ENCODE measurements around the gene YAE1. TPM values are rescaled to one million over a fixed set of nuclear protein-coding genes. Genes with fewer than 3 reads are reported as not detected.

The YAE1 gene
- total and polyA plus RNA-seq, 2 of the 8 experiments (the other 6 are each of a cell fraction or from before 2014, with no cell fraction given), result 24.1 to 38.0 TPM

DNA sequence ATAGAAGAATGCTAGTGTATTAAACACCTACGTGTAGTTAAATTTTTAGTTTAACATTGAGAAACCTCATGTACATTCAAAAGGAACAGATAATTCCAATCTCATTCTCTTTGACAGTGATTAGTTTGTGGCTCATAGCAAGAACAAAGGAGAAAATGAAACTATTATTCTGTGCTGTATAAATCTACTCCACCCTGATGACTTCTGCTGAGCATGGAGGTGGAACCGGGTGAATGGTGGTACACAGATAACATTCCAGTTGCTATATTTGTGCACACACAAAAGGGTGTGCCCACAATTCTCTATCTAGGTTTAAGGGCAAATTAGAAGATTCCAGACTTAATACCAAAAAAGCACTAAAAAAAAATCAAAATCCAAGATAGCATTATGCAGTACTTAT lies 40.1 kb downstream of the YAE1 start:
- 88% methylated on average over 2 of the region's 2 CpGs; no CpG with 5 or more reads in 1 of the 2 experiments for WGBS, 2 experiments (ENCODE audit: extremely low coverage in 1 of 2, insufficient coverage in 1 of 2, insufficient read length in 1 of 2, insufficient replicate concordance in 2 of 2, low coverage in 1 of 2, low lambda C conversion rate in 2 of 2, missing lambda C conversion rate in 1 of 2)

More for the DNA sequence above, 40.1 kb downstream of the YAE1 start:
- Histone ChIP-seq H4K20me1 (replicated peaks in 1 of 2; ENCODE audit: control insufficient read depth in 1 of 2, insufficient read depth in 2 of 2, low read length in 2 of 2) (no peaks in the 10 kb centered on the region), H2BK5ac (ENCODE audit: low read depth, low read length) (no peak overlapping the region), H2AK5ac (ENCODE audit: low read depth, low read length) (no peak overlapping the region), H2BK12ac (ENCODE audit: low read depth, low read length) (no peak overlapping the region), H3K14ac (ENCODE audit: insufficient read length) (no peak overlapping the region), H2BK20ac (ENCODE audit: low read length) (no peak overlapping the region), H3K4me2 (ENCODE audit: insufficient read depth in 1 of 2, low read depth in 2 of 2, low read length in 2 of 2) (no peak overlapping the region), H3K27ac (ENCODE audit: low read depth, low read length) (no peak overlapping the region), H3K79me2 (ENCODE audit: control insufficient read depth in 1 of 2, insufficient read depth in 2 of 2, low read length in 2 of 2) (no peaks in the 10 kb centered on the region), H3K56ac (replicated peaks; ENCODE audit: insufficient read length, low read depth, low read length) (no peak overlapping the region), H2BK15ac (ENCODE audit: low read length) (no peak overlapping the region), H4K8ac (ENCODE audit: extremely low read depth, insufficient read depth, low read length) (no peak overlapping the region), H3K23ac (ENCODE audit: insufficient read length) (no peak overlapping the region), H2AFZ (ENCODE audit: low read length) (no peak overlapping the region), H3K9me3 (ENCODE audit: insufficient read depth in 2 of 2, low read depth in 1 of 2, low read length in 1 of 2) (no peaks in the 10 kb centered on the region; a peak in 1 of 4 replicates), H3K4me1 (replicated peaks in 1 of 4; ENCODE audit: control insufficient read depth in 3 of 4, insufficient read depth in 4 of 4, low read length in 3 of 4) (peaks cover 0 to 4% (median 2%) of the 10 kb centered on the region in 4 experiments; a peak in 4 of 7 replicates), H3K79me1 (ENCODE audit: low read depth, low read length) (no peaks in the 10 kb centered on the region), H4K91ac (replicated peaks; ENCODE audit: insufficient read length, low read length) (no peak overlapping the region), H3K23me2 (ENCODE audit: low read depth, low read length) (no peaks in the 10 kb centered on the region), H3K4ac (replicated peaks; ENCODE audit: insufficient read length, low read depth, low read length) (no peak overlapping the region), H2BK120ac (replicated peaks; ENCODE audit: low read depth, low read length) (no peak overlapping the region), H3K4me3 (ENCODE audit: extremely low read depth in 1 of 4, insufficient read depth in 2 of 4, low read depth in 3 of 4, low read length in 4 of 4) (no peak overlapping the region), H3K36me3 (ENCODE audit: control insufficient read depth in 2 of 4, insufficient read depth in 4 of 4, low read length in 3 of 4) (no peaks in the 10 kb centered on the region), H4K5ac (ENCODE audit: insufficient read length, low read depth, low read length) (no peak overlapping the region), H3K18ac (ENCODE audit: extremely low read depth, low read length) (no peak overlapping the region), H3K9ac (replicated peaks in 1 of 4; ENCODE audit: extremely low read depth in 1 of 4, low read depth in 3 of 4, low read length in 3 of 4) (no peak overlapping the region), H3K27me3 (replicated peaks in 1 of 4; ENCODE audit: control insufficient read depth in 3 of 4, extremely low read depth in 1 of 4, insufficient read depth in 3 of 4, low read length in 3 of 4) (peaks cover 0 to 10% (median 6%) of the 10 kb centered on the region in 4 experiments; a peak in 4 of 7 replicates)
- no peak for DNase-seq (ENCODE audit: low read depth in 1 of 2, low spot score in 2 of 2)
- ChIA-PET CTCF (ENCODE audit: partially characterized antibody) (interaction anchor here (1.3 to 1.7 kb wide), 2 partner anchors 135 to 141 kb away, joined by 3 to 4 read pairs; no protein-coding TSS in a partner anchor), POLR2A (ENCODE audit: partially characterized antibody) (interaction anchor here (1.8 kb wide), 1 partner anchor 16 kb away, joined by 7 read pairs; the partner anchor contains the start of gene RALA)
- FAIRE-seq, result no peak
- TF ChIP-seq EP300 (IDR thresholded peaks at IDR 0.05; ENCODE audit: borderline replicate concordance in 1 of 2, low read depth in 2 of 2, low read length in 2 of 2) (no peak), FOSL1 (IDR thresholded peaks at IDR 0.05; ENCODE audit: insufficient read depth, low read depth, low read length) (no peak), MAX (IDR thresholded peaks at IDR 0.05) (no peak), GTF2F1 (IDR thresholded peaks at IDR 0.05; ENCODE audit: borderline replicate concordance, low read depth, low read length) (no peak), ASH2L (IDR thresholded peaks at IDR 0.05; ENCODE audit: low read length) (no peak), CBX8 (IDR thresholded peaks at IDR 0.05; ENCODE audit: borderline replicate concordance, low read depth, low read length) (no peak), PHF8 (conservative IDR thresholded peaks at IDR 0.05; ENCODE audit: low read depth, low read length) (no peak), CBX5 (IDR thresholded peaks at IDR 0.05; ENCODE audit: low read depth, low read length) (no peak)
- TF ChIP-seq, protein P1, sequence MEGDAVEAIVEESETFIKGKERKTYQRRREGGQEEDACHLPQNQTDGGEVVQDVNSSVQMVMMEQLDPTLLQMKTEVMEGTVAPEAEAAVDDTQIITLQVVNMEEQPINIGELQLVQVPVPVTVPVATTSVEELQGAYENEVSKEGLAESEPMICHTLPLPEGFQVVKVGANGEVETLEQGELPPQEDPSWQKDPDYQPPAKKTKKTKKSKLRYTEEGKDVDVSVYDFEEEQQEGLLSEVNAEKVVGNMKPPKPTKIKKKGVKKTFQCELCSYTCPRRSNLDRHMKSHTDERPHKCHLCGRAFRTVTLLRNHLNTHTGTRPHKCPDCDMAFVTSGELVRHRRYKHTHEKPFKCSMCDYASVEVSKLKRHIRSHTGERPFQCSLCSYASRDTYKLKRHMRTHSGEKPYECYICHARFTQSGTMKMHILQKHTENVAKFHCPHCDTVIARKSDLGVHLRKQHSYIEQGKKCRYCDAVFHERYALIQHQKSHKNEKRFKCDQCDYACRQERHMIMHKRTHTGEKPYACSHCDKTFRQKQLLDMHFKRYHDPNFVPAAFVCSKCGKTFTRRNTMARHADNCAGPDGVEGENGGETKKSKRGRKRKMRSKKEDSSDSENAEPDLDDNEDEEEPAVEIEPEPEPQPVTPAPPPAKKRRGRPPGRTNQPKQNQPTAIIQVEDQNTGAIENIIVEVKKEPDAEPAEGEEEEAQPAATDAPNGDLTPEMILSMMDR (IDR thresholded peaks at IDR 0.05; ENCODE audit: control extremely low read depth in 1 of 3, insufficient read depth in 1 of 3, low read depth in 1 of 3, low read length in 3 of 3), result no peak
